ENCODE results near the gene G3BP1.

- TF ChIP-seq POLR2A (IDR thresholded peaks at IDR 0.05) = no peak
- no peak for TF ChIP-seq CTCF (IDR thresholded peaks at IDR 0.05)
These were observed 43.3 kb downstream of the G3BP1 start for GRCh38 chr5:151815051-151815450.

Measured in Peyer's patch (tissue), 4 donors.